Measurements from ENCODE around the gene ANK3.

Gene ANK3

DNA sequence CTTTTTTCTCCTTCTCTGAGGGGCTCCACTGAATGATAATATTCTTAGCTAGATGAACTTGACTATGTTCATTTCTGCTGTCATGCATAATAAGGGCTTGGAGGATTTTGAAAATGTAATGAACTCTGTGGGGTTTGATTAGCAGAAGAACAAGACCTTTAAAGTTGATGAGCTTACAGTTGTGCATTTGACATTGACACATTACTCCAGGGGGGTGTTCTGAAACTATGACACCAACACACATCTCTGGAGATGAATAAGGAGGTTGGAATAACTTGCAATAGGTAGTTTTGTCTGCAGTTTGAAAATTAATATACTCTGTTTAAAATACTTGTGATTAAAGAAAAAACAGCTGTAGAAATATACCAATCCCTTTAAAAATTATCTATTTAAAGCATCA, 80.3 kb downstream of the ANK3 start:
- TF ChIP-seq, protein P1, sequence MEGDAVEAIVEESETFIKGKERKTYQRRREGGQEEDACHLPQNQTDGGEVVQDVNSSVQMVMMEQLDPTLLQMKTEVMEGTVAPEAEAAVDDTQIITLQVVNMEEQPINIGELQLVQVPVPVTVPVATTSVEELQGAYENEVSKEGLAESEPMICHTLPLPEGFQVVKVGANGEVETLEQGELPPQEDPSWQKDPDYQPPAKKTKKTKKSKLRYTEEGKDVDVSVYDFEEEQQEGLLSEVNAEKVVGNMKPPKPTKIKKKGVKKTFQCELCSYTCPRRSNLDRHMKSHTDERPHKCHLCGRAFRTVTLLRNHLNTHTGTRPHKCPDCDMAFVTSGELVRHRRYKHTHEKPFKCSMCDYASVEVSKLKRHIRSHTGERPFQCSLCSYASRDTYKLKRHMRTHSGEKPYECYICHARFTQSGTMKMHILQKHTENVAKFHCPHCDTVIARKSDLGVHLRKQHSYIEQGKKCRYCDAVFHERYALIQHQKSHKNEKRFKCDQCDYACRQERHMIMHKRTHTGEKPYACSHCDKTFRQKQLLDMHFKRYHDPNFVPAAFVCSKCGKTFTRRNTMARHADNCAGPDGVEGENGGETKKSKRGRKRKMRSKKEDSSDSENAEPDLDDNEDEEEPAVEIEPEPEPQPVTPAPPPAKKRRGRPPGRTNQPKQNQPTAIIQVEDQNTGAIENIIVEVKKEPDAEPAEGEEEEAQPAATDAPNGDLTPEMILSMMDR (IDR thresholded peaks at IDR 0.05; ENCODE audit: extremely low read depth, insufficient read depth, missing control alignments): no peak
- in situ Hi-C loops (cut with MboI; ENCODE audit: low pct_unique_long_range_greater_than_20kb, low sequenced_read_pairs, unreplicated experiment): no loop called here
- DNase-seq (ENCODE audit: low spot score): no peak

DNA sequence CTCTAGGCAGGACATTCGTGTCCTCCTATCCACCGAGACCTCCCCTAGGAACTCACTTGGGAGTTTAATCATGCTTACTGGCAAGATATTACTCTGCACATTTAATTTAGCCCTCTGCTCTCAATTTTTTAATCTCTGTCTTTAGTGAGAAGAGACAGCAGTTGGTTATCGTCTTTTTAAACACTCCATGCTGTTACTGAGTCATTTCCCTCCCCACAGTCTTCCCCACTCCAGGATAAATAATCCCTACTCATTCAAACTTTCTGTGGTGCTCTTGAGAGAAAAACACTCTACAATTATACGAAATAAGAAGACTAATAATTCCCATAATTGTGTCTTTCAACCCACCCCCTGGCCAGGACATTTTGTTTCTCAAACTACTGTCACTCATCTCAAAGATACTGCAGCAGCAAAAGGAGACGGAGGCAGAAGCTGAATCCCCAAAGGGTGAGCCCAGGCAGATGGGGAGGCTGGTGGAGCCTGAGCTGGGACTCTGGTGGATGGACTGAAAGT, 84.2 kb downstream of the ANK3 start:
- in situ Hi-C loops (cut with MboI; ENCODE audit: low pct_unique_long_range_greater_than_20kb, low sequenced_read_pairs, unreplicated experiment): no loop called here
- TF ChIP-seq, protein P1 (IDR thresholded peaks at IDR 0.05; ENCODE audit: extremely low read depth, insufficient read depth, missing control alignments): no peak
- no peak for DNase-seq (ENCODE audit: low spot score)

GRCh38 chr10:60304829-60305379, 84.8 kb downstream of the ANK3 start:
- no peak for DNase-seq (ENCODE audit: low spot score)
- in situ Hi-C loops (cut with MboI; ENCODE audit: low pct_unique_long_range_greater_than_20kb, low sequenced_read_pairs, unreplicated experiment): no loop called here
- TF ChIP-seq, protein P1 (IDR thresholded peaks at IDR 0.05; ENCODE audit: extremely low read depth, insufficient read depth, missing control alignments): no peak

DNA sequence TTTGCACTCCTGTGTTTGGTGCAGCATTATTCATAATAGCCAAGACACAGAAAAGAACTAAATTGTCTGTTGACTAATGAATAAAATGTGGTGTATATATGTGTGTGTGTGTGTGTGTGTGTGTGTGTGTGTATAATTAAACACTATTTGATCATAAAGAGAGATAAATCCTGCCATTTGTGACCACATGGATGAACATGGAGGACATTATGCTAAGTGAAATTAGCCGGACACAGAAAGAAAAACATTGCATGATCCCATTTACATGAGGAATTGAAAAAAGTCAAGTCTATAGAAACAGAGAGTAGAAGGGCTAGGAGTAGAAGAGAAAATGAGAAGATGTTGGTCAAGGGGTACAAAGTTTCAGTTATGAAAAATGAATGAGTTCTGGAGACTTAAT, 85.9 kb downstream of the ANK3 start:
- in situ Hi-C loops (cut with MboI; ENCODE audit: low pct_unique_long_range_greater_than_20kb, low sequenced_read_pairs, unreplicated experiment): no loop called here
- DNase-seq (ENCODE audit: low spot score): no peak
- TF ChIP-seq, protein P1 (IDR thresholded peaks at IDR 0.05; ENCODE audit: extremely low read depth, insufficient read depth, missing control alignments): no peak

DNA sequence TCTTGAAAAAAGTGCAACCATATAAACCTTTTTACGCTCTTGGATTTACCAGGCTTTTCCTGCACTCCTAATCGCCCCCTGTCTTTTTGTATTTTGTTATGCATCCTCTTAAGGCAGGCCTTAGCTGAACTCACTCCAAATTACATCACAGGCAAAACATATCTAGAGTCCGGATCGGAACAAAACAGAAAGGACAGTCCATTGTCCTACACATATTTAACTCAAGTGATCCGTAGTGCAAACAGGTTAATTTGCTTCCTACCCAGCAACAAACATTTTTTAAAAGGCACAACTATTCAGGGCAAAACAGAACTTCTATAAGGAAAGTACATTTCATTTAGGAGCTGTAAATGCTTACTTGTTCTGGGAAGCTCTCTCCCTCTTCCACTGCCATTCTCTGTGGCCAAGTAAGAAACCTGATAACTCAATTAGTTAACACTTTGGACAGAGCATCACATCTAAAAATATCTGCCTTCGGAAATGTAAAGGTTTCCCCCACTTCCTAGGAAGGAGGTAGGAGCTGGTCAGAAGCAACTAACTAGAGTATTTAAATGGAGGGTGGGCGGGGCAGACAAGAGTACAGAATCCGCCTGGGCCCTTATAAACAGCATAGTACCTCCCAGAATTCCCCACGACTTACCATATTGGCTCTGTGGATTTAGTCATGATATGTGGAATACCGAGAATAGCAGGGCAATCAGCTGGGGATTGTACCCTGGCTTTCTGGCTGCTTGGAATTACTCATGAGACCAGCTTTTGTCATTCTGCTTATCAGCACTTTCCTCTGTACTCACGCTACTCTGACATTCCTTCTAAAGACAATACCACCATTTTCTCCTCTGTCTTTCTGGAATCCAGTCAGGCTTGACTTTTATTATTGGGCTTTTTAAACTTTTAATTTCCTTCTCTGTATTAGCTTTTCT, 89.5 kb downstream of the ANK3 start:
- DNase-seq (ENCODE audit: low spot score): no peak
- TF ChIP-seq, protein P1 (IDR thresholded peaks at IDR 0.05; ENCODE audit: extremely low read depth, insufficient read depth, missing control alignments): no peak
- in situ Hi-C loops (cut with MboI; ENCODE audit: low pct_unique_long_range_greater_than_20kb, low sequenced_read_pairs, unreplicated experiment): no loop called here

DNA sequence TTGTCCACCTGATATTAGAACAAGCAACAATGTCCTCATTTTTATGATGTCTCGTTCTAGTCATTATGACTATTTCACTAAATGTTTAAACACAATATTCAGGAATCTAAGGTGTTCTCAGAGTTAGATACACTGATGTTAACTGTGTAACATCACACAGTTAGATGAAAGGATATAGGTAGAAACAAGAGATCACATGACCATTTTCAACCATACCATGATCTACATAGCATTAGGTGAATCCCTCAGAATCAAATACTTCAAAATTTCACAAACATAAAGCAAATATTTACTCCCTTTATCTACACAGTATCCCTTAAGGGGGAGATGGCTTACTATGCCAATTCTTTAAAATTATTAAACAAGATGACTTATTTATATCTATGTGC, 90.3 kb downstream of the ANK3 start:
- no peak for DNase-seq (ENCODE audit: low spot score)
- TF ChIP-seq, protein P1 (IDR thresholded peaks at IDR 0.05; ENCODE audit: extremely low read depth, insufficient read depth, missing control alignments): no peak
- in situ Hi-C loops (cut with MboI; ENCODE audit: low pct_unique_long_range_greater_than_20kb, low sequenced_read_pairs, unreplicated experiment): no loop called here

All from GM13977 (cell line).